NCI-H446 (cell line): ENCODE results near the gene FGF1.

Source experiments
- DNase-seq, 2 experiments: peaks; one replicate each; lab custom pipeline; 2025; lab: John Stamatoyannopoulos, UW

The FGF1 gene

GRCh38 chr5:142642427-142642826, 43.5 kb downstream of the FGF1 start:
- no peak for DNase-seq

GRCh38 chr5:142641711-142642110, 44.2 kb downstream of the FGF1 start:
- DNase-seq = no peak

- no peak for DNase-seq
These were observed 45.4 kb downstream of the FGF1 start for GRCh38 chr5:142640316-142641005.

GRCh38 chr5:142639455-142639854, 46.4 kb downstream of the FGF1 start:
- no peak for DNase-seq

GRCh38 chr5:142637871-142638270, 48.0 kb downstream of the FGF1 start:
- no peak for DNase-seq

GRCh38 chr5:142636698-142637324, 49.1 kb downstream of the FGF1 start:
- DNase-seq = no peak

- DNase-seq = no peak
These were observed 49.8 kb downstream of the FGF1 start for GRCh38 chr5:142636093-142636492.

- DNase-seq = no peak
These were observed 51.5 kb downstream of the FGF1 start for GRCh38 chr5:142634216-142635011.

GRCh38 chr5:142630927-142631539, 54.9 kb downstream of the FGF1 start:
- DNase-seq = no peak

- DNase-seq = no peak
These were observed 58.3 kb downstream of the FGF1 start for GRCh38 chr5:142627383-142628217.

GRCh38 chr5:142626786-142627185, 59.1 kb downstream of the FGF1 start:
- DNase-seq = no peak

GRCh38 chr5:142626099-142626498, 59.8 kb downstream of the FGF1 start:
- no peak for DNase-seq

- DNase-seq = no peak
These were observed 64.7 kb downstream of the FGF1 start for GRCh38 chr5:142621227-142621626.

- DNase-seq = no peak
These were observed 66.1 kb downstream of the FGF1 start for GRCh38 chr5:142619815-142620214.

- DNase-seq = no peak
These were observed 67.8 kb downstream of the FGF1 start for GRCh38 chr5:142618130-142618523.

- DNase-seq = no peak
These were observed 68.3 kb downstream of the FGF1 start for GRCh38 chr5:142617416-142618129.

- DNase-seq = no peak
These were observed 69.9 kb downstream of the FGF1 start for GRCh38 chr5:142615948-142616347.

GRCh38 chr5:142614054-142614453, 71.8 kb downstream of the FGF1 start:
- DNase-seq = no peak

- DNase-seq = no peak
These were observed 72.6 kb downstream of the FGF1 start for GRCh38 chr5:142613271-142613671.

- DNase-seq = no peak
These were observed 73.2 kb downstream of the FGF1 start for GRCh38 chr5:142612494-142613270.
